Putamen (tissue), 1 donor: ENCODE results near the gene RAB31.

Source experiments
- DNase-seq: peaks from one replicate; pipeline ENCODE4 v3.0.0-alpha.2; 2016; ENCODE audit warnings: low spot score

The RAB31 gene

DNA sequence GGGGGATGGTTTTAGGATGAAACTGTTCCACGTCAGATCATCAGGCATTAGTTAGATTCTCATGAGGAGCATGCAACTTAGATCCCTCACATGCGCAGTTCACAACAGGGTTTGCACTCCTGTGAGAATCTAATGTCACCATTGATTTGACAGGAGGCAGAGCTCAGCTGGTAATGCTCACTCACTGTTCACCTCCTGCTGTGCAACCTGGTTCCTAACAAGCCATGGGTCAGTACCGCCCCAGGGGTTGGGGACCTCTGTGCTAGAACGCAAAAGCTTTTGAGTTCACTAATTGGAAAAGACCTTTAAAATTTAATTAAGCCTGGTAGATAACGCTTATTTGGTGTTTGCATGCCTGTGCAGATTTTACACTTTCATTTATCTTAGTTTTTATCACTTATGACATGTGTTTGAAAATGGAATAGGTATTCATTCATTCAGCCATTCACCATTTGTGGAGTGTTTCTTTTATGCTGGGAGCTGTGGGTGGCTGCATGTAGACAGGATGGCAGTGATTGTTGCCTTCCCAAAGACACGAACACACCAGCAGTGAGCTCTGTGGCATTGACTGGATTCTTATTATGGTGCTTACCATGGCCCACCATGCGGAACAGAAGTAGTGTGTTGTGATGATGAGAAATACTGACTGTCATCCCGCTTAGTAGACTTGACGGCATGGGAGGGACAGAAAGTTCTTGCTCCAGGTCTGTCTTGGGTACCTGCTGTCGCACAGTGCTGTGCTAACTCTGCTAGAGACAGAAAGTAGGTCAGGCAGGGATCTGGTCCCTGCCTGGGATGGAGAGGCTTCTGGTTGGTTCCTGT lies 6.4 kb downstream of the RAB31 start:
- no peak for DNase-seq

DNA sequence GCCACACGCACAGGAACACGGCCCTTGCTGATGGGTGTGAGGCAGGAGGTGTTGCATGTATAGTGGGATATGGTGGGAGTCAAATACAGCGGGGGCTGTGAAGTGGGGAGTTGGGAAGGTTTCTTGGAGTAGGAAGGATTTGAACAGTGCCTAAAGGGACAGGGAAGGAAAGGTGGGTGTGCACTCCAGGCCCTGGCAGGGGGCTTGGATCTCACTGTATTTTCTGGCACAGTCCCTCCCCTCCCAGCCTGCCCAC lies 6.9 kb downstream of the RAB31 start:
- DNase-seq = no peak

DNA sequence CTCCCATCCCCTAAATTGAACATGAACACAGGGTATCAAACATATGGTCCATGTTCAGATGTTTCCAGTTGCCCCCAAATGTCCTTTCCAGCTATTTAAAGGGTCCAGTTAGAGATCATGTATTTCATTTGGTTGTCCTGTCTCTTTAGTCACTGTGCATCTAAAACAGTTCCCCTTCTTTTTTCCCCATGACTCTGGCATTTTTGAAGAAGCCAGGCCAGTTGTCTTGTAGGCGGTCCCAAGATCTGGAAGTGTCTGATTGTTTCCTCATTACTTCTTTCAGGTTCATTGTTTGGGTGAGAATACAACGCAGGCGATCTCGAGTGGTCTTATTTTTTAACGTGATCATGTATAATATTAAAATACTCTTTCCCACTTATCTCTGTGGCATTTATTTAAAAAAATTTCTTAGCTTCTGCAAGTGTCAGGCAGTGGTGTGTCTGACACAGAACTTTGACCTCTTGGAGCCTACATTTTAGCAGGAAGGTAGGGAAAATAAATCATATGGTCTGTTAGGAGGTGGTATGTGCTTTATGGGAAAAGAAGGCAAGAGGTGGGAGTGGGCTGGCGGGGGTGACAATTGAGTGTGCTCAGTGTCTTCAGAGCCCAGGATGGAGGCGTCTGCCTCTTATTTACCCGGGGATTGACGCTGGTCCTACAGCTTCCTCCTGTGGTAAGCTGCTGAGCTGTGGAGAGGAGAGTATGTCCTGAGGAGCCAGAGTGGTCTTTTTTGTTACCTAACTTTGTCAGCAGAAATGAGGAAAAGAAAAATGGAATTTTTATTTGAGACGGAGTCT lies 8.1 kb downstream of the RAB31 start:
- DNase-seq = no peak

DNA sequence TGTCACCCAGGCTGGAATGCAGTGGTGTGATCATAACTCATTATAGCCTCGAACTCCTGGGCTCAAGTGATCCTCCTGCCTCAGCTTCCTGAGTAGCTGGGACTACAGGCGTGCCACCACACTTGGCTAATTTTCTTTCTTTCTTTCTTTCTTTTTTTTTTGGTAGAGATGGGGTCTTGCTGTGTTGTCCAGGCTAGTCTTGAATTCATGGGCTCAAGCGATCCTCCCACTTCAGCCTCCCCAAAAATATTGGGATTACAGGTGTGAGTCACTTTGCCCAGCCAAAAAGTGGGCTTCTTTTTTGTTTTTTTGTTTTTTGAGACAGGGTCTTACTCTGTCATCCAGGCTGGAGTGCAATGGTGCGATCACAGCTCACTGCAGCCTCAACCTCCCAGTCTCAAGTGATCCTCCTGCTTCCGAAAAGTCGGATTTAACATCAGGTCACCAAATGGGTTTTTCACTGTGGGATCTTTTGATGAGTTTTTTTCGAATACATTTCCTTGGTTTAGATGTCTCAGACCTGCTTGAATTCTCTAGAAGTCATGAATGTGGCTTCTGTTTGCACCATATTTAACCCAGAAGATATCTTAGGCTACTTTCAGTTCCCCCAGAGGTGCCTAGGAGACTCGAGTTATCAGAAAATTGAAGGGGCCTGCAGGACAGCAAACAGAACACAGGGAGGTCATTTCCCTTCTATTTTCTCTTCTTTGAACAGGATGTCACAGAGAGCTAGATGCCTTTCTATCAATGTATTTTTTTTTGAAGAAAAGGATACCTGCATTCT lies 8.9 kb downstream of the RAB31 start:
- no peak for DNase-seq

DNA sequence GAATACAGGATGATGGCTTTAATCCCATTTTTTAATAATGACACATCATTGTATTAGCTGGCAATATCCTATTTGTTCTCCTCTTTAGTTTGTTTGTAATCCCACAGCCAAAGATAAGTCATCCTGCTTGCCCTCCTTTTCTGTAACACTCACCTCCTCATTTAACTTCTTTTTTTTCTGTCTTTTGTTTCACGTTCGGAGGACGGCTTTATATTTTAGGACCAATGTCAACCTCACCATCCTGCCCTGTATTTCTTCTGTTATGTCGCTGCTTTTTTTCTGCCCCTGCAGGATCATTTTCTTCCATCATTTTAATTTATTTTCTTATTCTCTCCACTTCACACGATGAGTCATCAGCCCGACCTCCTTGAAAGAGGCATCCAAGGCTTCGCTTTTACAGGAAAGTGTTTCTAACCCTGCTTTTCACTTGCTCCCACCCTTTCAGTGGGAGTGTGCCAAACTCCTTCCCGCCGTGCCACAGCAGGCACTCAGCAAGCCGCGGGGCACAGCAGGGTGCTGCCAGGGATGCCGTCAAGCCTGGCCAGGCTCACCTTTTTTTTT lies 11.4 kb downstream of the RAB31 start:
- peak; percentile 80 for DNase-seq

DNA sequence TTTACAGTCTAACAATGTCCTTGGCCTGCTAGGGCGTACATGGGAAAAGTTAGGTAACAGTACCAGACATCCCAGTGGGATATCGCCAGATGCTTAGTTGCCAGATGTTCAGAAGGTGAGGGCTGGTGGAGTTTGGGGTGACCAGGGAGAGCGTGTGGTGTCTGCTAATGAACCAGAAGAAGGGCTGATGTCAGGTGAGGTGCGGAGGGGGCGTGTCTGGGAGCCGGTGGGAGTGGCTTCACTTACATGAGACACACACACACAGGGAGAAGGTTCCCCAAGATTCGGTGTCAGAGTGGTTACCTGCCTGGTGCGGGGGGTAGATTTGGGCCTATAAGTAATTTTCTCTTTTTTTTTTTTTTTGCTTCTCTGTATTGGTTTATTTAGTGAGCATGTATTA lies 12.2 kb downstream of the RAB31 start:
- no peak for DNase-seq

DNA sequence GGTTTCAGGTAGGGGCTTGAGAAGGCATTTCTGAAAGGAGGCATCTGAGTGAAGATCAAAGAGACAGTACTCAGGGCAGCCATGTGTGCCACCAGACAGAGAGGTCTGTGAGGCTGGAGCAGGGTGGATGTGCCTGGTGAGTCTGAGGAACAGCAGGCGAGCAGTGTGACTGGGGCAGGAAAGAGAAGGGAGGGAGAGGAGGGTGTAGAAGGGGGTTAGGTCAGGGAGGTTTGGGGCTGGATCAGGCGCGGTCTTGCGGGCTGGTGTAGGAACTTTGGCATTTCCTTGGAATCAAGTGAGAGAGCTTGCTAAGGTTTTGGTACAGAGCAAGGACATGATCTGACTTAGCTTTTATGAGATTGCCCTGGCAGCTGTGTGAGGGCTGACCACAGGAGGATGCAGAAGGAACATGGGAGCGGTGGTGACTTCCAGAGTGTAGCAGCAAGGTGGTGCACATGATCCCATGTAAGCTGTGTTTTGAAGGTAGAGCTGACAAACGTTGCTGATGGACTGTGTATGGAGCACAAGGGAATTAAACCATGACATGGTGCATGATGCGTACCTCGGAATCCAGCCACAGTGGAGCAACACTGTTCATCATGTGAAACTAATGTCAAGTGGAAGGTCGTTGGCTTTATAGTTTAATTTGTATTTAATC lies 13.9 kb downstream of the RAB31 start:
- no peak for DNase-seq

DNA sequence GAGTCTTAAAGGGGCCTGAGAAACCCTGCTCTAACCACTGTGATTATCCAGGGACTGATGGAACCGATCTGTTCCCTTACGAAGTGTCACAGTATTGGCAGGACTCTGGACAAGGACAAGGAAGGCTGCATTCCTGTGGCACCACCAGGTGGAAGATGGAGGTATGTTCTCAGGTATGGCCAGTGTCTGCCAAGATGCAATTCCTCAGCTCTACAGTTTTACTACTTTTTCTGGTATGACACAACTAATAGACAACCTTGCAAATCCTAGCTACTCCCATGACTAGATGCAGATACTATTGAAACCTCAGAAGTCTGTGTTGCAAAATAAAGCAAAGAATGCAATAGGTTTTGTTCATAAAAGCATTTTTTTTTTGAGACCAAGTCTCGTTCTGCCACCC lies 14.6 kb downstream of the RAB31 start:
- no peak for DNase-seq

DNA sequence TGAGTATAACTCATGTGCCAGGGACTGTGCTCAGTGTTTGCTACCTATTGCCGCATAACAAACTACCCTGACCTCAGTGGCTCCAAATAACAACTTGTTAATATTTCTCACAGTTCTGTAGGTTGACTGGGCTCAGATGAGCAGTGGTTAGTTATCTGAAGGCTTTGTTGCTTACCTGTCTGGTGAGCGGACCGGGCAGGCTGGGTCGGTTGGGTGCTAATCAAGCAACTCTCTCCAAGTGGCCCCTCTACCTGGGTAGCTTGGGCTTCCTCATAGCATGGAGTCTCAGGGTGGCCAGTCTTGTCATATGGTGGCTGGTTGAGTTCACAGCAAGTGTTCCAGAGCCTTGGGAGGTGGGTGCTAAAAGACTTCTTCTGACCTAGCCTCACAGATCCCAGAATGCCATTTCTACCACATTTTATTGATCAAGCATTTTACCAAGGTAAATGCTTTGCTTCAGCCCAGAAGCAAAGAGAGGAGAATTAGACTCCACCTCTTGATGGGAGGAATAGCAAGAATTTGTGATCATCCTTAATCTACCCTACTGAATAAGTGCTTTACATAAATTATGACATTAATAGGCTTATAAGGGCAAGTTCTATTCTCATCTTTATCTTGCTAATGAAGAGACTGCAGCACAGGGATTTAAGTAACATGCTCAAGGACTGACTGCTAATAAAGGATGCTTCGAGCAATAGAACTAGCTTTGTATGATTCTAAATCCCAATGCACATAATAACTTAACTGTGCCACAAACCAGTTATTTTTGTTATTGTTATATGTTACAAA lies 16.9 kb downstream of the RAB31 start:
- DNase-seq = no peak

DNA sequence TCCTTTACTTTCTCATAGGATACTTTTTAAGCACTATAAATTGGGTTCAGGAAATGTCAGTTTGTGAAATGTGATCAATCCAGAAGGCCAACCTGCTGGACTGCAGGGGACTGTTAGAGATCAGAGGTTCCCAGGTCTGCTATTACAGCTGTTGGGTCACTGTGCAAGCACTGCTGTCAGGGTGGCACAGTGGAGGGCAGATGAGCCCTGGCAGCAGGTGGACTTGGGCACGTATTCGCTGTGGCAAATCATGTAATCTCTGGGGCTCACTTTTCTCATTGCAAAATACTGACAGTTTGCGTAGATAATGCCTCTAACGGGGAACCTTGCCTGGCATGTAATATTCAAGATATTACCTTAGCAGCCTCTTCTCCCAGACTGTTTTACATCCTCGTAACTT lies 18.1 kb downstream of the RAB31 start:
- DNase-seq = no peak

DNA sequence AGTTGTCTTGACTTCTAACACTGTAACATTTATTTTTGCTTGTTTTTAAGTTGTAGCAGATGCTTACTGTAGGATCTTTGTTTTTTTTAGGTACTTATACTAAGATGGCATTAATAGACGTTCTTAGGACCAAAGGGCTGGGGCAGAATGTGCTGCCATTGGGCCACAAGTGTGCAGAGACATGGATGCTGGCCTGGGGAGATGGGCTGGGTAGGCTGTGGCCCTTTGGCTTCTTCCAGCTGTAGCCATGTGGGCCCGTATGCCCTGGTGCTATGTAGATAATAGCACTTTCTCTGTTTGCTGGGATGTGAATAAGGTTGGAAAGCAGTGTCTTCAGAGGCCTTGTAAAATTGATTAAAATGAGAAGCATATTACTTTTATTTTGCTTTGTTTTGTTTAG lies 18.8 kb downstream of the RAB31 start:
- no peak for DNase-seq

DNA sequence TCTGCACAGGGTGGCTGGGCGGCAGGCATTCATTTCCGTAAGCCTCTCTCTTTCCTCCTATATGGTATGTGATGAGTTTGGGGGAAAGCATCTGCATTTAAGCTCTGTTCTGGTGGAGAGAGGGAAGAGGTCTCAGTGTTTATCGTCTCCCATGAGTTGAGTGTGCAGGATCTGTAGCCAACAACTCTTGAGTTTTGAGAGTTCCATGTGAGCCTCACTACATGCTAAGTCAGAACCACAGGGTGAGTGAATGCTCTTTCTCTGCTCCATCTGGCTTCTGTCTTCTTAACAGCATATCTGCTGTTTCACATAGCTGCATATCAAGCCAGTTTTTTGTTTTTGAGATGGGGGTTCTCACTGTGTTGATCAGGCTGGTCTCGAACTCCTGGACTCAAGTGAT lies 22.7 kb downstream of the RAB31 start:
- DNase-seq = no peak

DNA sequence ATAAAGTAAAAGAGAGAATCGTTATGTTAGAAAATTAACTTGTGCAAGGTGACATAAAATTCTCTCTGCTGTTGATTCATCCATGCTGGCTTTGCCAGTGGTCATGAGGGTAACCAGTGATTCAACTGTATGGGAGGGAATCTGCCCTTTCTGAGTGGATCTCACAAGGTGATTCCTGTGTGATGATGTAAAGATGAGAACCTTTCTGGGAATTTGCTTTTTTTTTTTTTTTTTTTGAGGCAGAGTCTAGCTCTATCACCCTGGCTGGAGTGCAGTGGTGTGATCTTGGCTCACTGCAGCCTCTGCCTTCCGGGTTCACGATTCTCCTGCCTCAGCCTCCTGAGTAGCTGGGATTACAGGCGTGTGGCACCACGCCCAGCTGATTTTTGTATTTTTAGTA lies 23.3 kb downstream of the RAB31 start:
- DNase-seq = no peak

DNA sequence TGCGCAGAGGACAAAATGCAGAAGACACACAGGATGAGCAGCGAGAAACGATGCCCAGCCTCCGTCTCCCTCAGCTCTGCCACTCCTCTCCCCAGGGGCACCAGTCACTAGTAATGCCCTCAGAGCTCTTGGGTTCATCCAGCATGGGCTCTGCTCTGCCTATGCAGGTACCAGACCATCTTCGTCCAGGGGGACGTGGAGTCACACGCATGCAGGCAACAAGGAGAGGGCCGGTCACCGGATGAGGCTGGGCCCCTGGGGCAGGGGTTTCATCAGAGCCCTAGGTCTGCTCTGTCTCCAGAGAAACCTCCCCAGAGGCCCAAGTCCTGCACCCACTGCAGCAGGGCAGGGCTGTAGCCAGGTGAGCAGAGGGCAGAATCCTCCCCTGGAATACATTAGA lies 23.9 kb downstream of the RAB31 start:
- no peak for DNase-seq

DNA sequence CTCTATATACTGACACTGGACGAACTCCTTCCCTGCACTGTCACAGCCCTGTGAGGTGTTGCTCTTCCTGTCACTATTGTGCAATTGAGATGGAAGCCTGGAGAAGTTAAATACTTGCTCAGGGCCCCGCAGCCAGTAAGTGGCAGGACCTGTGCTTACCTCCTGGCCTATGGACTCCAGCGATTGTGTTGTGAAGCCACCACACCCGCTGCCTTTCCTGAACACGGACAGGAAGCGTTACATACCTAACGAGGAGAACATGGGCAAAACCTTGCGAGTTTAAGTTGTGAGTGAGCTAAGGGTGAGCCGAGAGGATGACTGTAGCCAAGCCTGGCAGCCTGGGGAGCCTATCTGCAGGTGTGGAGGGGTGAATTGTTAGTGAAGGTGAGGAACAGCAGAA lies 26.1 kb downstream of the RAB31 start:
- no peak for DNase-seq

DNA sequence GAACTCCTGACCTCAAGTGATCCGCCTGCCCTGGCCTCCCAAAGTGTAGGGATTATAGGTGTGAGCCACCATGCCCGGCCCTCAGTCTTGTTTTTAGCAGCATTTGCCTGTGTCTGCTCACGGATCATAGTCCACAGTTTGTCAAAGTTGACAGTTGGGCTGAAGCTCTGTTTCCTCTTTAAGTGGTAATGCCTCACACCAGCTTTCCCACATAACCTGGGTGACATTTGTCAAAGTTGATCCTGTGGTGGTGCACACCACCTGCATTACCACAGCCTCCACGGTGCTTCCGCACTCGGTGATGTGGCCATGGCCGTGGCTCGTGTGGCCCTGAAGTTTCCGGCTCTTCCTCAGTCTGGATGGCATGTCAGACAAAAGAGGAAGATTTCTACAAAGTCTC lies 27.1 kb downstream of the RAB31 start:
- DNase-seq = no peak

DNA sequence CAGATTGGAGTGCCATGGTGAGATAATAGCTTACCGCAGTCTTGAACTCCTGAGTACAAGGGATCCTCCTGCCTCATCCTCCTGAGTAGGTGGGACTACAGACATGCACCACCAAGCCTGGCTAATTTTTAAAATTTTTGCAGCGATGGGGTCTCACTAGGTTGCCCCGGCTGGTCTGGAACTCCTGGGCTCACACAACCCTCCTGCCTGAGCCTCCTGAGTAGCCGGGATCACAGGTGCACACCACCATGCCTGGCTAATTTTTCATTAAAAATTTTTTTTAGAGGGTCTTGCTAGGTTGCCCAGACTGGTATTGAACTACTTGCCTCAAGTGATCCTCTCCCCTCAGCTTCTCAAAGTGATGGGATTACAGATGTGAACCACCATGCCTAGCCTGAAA lies 27.8 kb downstream of the RAB31 start:
- DNase-seq = no peak

DNA sequence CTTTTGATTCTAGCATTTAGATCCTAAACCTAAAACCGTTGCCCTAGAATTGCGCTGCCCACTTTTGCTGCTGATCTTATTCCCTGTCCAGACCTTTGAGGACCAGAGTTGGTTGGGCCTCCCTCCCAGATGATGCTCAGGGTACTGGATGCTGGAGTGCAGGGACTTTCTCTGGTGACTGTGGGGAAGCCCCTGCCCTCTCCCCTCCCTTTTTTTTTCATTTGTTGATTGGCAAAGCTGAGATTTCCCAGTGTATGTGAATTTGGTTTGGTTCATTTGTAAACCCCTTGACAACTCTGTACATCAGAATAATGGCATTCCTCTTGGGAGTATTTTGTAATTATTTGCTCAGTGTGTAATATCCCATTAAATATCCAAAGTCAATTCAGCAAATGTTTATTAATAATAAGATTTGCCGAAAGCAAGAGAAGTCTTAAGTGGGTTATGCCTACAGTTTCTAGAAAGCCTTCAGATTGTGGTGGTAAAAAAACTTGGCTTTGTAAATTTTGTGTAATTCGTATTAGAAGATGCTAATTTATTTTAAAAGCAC lies 28.3 kb downstream of the RAB31 start:
- DNase-seq = no peak

DNA sequence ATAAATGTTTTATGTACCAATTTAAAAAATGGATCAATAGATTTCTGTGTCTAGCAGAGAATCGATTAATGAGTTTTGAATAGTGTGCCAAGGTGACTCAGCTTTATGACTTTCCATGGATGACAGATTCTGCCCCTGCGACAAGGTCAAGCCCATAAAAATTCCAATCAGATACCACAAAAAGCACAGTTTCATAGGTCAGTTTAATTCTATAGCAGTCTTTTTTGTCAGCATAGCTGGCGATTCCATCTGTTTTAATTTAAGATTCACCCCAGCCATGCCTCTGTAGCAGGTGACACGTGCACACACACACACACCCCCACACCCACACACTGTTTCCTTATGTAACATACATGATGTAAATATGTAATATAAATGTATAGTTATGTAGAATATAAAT lies 28.9 kb downstream of the RAB31 start:
- DNase-seq = no peak

DNA sequence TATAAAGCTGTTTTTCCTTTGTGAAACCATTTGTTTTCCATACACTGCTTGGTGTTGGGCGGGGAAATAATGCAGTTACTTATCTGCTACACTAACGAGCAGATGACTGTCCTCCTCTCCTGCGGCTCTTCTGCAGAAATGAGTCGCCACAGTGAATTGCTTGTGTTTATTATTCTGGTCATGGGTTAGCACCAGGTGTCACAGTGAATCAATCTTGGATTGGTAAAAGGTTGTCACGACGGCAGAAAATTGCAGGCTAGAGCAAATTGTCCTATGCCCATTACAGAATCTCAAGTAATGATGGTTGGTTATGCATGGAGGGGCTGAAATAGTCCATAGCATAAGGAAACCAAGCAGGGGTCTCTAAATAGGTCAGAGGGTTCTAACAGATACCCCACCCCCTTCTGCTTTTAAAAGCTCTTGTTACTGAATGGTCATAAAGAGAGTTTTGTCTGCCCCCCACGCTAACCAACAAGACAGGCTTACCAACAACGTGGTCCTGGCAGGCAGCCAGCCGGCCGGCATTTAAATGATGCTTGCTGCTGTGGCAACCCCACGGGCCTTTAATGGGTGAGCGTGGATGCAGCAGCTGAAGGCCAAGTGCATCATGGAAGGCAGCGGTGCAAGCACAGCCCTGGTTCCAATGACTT lies 29.5 kb downstream of the RAB31 start:
- peak; percentile 74 for DNase-seq
